Endometrium (tissue), 2 donors: ENCODE results near the gene NAMPT.
A peak's percentile ranks its signal among the peaks of the same experiment; 100 is the strongest.
"Not testable (repeated sequence)": the region's sequence is repeated elsewhere in the genome, so short reads cannot be mapped to it uniquely, and the experiment has no call there.

ENCODE experiments used
- FAIRE-seq: peaks from 2 replicates; lab custom pipeline; 2012; peaks lifted over from hg19 to GRCh38; lab: Jason Lieb, UNC
- donor health status: control.
- donor health status: control.

Gene NAMPT

DNA sequence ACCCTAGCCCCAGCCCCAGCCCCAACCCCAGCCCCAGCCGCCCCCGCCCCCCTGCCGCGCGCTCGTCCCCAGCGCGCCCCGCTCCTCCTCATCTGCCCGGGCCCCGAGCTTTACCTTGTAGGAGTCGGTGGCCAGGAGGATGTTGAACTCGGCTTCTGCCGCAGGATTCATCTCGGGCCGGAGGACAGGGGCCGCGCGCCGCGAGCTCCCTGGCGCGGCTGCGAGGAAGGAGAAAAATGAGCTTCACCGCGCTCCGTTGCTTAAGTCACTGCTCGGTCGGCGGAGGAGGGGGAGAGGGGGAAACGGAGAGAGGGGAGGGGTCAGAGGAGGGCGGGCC lies at the start of gene NAMPT:
TSS of gene NAMPT (minus strand) at position 270 of the 337 bp plus-strand sequence. CDS start at position 171, 99 bp downstream.
- no peak for FAIRE-seq

DNA sequence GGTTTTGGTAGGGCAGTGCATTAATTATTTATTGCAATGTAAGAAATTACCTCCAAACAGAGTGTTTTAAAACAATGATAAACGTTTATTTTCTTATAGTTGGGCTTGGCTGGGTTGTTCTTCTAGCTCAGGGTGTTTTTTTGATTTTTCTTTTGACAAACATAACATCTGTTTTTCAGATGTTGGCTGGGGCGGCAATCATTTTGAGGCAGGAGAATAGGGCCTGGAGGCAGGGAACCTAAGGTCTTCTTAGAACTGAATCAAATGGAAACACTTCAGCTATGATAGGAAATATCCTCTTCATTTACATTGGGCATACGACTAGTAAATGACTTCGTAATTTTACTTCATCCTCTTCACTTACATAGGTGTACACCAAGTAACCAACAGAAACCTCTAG lies 47.4 kb upstream of the NAMPT start:
- peak; percentile 90 for FAIRE-seq

DNA sequence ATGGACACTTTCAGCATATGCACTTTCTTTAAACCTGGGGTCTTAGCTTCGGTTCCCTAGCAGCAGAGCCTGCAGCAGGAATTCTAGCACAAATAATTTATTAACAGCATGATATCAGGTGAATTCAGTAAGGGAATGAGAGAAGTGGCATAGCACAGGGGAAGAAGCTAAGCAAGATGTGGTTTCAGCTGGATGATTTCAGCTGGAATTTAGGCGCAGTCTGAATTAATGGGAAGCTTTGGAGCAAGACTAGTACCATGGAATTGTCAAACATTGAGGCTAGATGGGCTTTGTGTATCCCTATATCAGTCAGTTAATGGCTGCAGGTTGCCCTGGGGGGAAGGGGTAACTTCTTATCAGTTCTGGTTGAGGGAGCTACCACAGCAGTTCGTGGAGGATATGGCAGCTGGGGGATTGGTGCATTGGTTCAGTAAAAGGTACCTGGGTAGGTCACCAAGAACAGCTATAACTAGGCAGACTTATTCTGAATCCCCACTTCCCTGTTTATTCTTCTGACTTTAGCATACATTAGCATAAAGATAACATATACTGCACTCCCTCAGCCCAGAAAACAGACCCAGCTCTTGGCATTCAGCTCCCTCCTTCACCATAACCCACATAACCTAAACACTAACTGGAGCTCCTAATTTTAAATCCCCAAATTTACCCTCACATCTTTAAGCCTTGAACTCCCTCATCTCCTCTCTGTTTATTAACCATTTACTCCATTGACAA lies 46.8 kb upstream of the NAMPT start:
- FAIRE-seq = no peak

DNA sequence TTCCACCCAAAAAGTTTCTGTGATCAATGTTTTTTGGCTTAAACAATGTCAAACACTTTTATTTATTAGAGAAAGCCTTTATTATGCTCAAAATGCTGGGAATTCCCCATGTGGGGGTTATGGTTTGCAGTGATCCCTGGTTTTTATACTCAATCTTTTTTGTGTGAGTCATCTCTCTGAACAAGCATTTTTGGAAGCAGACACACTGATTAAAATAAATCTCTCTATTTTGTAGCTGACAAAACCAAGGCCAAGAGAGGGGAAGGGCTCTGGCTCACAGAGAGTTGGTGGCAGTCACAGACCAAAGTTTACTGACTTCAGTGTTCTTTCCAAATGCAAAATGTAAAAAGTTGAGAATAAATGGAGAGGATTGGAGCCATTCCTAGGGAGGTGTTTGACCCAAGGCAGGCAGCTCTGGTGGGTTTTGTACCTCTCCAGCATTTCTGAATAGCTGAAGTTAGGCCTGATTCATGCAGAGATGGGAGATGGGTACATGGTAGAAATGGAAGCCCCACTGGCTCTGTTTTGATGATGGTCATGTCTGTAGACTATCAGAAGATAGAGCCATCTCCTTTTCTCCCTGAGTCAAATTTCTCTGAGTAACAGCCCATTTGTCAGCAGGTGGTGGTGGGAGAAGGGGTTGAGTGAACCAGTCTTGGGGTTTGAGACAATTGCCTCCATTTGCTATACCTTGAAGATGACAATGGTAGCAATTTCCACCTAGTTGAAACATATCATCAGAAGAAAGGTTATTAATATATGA lies 45.4 kb upstream of the NAMPT start:
- FAIRE-seq = peak; percentile 91

DNA sequence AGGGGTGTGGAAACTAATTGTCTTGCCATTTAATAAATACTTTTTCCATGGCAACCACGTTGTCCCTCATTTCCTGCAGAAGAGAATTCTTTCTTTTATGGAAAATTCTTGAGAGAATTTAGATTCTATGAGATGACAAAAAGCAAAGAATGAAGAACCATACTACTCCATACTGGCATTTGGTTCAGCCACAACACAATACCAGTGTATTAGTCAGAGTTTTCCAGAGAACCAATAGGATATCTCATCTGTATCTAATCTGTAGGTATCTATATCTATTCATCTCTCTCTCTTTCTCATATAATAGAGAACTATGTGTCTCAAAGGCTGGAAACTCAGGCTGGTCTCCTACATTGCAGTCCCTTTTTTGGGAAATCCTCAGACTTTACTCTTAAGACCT lies 44.6 kb upstream of the NAMPT start:
- no peak for FAIRE-seq

DNA sequence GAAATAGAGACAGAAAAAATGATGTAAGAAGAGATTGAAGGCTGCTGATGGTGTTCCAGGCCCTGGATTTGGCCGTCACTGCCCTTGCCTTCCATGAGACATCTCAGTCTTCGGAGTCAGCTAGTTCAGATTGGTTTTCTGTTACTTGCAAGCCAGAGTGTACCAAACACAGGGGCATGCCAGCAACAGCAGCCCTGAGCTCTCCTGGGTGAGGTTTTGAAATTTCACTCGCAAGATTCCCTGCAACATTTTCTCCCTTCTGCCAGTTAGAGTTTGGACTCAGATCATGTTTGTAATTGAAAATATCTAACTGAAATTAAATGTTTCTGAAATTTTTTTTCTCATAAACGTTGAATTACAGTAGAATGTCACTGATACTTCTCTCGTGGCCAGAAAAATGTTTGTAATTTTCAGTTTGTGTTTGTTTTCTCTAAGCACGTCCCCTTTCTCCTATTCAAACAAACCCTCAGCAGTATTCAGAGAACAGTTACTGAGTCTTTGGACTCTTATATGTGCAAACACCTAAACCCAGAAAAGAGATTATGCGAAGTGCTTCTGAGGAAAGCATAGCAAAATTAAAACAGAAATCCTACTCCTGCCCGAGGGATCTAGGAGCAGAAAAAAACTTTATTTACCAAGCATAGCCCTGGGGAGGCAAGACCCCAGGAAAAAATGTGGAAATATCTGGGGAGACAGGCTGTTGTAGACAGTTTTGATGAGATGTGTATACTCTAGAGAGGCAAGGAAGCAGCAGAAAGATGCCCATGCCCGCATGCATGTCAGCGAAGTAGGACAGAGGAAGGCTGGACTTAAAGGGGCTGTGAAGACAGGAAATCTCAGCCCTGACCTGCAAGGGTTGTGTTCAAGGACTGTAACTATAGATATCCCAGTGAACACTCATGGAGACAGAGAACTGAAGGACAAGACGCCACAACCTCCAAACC lies 43.0 kb upstream of the NAMPT start:
- FAIRE-seq = no peak

DNA sequence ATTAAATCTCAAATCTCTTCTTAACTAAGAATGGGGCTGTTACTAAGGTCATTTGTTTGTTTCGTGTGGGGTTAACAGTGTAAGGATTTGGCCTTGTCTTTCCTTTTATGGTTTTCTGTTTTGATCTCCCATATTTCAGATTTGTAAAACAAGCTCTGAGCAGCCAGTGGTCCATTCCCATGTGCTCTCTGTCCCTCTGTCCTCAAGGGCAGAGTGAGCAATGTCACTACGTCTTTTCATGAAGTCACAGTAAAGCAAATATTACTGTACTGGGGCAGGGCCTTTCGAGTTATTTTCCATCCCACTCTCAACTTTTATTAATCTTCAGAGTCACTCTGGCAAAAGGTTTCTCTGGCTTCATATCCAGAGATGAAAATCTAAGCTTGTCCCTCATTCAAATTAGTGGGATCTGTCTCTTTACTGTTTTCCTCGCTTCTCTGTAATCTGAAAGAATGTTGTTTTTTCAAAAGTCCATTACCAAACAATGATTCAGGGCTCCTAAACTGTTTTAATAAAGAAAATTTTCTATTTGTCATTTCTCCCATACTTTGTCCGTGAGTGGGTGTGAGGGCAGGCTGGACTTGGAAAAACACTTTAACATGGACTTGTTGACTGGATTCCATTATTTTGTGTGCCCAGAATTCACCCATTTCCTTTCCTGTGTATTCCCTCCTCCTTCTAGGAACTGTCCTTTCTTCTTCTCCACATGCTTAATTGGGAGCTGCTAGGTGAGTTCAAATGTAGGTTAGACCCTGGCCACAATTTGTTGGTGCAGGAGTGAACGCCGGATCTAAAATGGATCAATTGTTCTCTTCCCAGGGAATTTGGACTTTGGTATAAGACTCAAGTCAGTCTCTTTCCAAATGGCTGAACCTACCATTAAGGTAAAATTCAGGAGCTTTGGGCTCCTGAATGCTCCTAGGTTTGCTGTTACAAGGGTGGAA lies 42.1 kb upstream of the NAMPT start:
- FAIRE-seq = no peak

DNA sequence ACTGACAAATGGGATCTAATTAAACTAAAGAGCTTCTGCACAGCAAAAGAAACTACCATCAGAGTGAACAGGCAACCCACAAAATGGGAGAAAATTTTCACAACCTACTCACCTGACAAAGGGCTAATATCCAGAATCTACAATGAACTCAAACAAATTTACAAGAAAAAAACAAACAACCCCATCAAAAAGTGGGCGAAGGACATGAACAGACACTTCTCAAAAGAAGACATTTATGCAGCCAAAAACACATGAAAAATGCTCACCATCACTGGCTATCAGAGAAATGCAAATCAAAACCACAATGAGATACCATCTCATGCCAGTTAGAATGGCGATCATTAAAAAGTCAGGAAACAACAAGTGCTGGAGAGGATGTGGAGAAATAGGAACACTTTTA lies 39.7 kb upstream of the NAMPT start:
- FAIRE-seq = not testable (repeated sequence)

DNA sequence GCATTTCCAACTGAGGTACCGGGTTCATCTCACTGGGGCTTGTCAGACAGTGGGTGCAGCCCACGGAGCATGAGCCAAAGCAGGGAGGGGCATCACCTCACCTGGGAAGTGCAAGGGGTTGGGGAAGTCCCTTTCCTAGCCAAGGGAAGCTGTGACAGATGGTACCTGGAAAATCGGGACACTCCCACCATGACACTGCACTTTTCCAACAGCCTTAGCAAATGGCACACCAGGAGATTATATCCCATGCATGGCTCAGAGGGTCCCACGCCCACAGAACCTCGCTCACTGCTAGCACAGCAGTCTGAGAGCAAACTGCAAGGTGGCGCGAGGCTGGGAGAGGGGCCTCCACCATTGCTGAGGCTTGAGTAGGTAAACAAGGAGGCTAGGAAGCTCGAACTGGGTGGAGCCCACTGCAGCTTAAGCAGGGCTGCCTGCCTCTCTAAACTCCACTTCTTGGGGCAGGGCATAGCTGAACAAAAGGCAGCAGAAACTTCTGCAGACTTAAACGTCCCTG lies 35.5 kb upstream of the NAMPT start:
- not testable (repeated sequence) for FAIRE-seq

DNA sequence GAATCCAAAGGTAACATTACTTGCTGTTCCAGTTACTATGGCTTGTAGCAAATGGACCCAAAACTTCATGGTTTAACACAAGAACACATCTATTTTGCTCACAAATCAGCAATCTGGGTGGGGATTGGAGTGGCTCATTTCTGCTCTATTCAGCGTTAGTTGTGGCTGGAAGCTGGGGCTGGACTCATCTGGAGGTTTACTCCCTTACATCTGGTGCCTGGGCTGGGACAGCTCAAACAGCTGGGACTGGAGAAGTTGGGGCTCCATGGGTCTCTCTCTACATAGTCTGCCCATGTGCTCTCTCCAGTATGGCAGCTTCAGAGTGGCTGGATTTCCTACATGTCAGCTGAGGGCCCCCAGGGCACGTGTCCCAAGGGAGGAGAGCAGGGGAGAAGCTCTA lies 33.7 kb upstream of the NAMPT start:
- no peak for FAIRE-seq

DNA sequence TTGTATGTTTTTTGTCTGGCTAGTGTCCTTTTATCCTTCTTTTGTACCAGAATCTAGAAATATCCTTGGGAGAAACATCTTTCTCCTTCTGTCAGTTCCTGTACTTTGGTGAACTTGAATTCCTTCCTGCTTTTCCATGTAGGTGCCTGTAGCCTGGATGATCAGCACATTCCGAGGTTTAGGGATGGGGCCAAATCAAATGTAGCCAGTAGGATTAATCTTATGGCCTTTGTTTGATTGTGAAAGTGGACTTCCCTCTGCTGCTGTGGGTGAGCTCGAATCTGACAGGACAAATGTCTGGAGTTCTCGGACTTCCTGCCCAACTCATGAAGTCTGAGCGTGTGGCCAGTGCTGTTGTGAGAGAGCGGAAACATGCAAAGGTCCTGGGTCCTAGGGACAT lies 33.2 kb upstream of the NAMPT start:
- no peak for FAIRE-seq

DNA sequence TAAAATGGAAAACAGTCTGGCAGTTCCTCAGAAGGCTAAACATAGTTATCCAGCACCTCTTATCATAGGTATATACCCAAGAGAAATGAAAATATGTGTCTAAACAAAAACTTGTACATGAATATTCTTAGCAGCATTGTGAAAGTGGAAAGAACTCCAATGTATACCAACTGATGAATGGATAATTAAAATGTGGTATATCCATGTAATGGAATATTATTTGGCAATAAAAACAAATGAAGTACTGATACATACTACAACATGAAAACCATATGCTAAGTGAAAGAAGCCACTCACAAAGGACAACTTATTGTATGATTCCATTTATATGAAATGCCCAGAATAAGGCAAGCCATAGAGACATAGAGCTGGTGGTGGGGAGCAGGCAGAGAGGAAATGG lies 32.2 kb upstream of the NAMPT start:
- no peak for FAIRE-seq

DNA sequence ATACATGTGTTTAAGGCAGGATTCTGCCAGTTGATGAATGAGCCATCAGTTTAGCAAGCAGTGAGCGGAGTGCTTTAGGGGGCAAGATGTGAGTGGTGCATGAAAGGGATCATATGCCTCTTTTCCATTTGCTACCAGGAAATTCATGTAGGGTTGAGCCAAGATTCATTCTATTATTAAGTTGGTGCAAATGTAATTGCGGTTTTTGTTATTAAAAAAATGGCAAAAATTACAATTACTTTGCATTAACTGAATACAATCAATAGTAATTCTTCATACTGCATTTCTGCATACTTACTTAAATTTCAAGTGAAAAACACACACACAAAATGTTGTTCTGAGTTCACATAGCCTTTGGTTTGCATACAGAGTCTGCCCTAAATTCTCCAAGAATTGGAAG lies 30.1 kb upstream of the NAMPT start:
- FAIRE-seq = no peak

DNA sequence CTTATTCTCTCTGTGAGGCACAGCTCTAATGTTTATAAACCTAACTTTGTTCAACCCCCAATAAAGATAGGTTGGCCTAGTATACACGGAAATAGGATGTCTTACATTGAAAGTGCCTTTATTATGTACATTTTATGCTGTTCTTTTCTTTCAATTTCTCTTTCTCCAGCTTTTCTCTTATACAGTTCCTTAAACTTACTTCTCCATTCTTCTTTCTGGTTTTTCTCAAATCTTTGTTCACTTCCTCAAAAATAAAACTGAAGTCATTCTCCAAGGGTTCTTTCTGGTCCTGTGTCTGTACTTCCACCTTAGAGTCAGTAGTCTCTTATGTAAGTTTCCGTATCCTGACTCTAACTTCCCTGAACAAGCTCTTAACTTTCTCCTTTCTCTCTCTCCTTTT lies 29.2 kb upstream of the NAMPT start:
- FAIRE-seq = peak; percentile 29

DNA sequence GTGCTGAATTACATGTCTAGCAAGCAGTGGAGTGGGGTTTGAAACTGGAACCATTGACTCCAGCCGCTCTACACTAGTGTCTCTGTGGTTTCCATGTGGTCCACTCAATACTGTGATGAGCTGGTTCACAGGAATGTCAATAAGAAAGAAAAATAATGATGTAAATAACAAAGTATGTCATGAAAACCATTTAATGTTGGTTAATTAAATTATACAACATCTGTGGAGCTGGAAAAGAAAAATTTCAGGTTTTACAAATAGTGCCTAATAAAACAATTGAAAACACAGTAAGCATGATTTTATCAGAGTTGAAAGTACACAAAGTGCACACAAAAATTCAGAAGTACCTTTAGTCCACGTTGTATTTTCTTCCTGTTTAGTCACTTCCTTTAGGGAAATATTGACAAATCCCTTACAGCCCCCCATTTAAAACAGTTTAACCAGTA lies 28.7 kb upstream of the NAMPT start:
- peak; percentile 98 for FAIRE-seq

DNA sequence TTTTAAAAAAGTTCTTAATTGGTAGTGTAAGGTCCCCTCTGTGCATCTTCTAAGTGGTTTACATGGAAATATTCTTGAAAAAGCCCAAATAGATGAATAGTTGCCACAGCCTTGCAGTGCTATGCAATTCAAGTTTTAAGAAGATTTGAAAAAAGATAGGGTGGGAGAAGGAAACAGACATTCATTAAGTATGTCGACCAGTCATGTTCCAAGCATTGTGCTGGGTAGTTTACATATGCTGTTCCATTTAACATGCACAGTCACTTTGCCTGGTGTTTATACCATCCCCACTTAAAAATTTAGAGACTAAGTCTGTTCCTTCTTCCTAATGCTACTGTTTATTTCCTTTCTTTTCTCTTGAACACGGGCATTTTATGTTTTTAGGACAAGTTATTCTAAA lies 28.1 kb upstream of the NAMPT start:
- no peak for FAIRE-seq

DNA sequence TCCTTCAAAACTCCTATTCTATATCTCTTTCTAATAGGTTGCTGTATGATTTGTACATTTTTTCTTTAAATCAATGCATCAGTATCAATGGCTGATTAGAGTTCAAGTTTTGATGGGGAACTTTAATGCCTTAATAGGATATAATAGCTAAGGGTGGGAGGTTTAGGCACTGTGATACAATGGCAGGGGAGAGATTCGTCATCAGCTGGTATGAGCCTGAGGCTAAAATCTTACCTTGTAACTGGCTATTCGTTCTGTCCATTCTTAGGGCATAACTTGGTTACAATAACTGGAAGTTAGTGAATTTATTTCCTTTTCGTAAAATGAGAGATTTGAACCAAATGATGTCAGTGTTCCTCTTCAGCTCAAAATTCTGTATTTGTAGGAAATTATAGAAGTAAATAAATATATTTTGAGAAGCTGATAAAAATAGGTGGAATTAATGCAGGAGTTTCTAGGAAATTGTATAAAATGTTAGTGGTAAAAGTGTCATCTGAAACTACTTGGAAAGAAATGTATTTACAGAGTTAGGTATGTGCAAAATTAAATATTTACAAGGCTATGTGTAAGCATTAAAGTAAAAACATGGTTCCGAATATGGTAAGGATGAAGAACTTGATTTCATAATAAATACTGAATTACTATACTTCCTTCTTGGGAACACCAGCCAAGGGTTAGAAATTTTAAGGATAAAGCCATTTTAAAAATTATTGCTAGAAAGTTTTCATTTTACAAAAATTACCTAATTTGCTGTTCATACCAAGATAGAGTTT lies 27.5 kb upstream of the NAMPT start:
- peak; percentile 92 for FAIRE-seq

DNA sequence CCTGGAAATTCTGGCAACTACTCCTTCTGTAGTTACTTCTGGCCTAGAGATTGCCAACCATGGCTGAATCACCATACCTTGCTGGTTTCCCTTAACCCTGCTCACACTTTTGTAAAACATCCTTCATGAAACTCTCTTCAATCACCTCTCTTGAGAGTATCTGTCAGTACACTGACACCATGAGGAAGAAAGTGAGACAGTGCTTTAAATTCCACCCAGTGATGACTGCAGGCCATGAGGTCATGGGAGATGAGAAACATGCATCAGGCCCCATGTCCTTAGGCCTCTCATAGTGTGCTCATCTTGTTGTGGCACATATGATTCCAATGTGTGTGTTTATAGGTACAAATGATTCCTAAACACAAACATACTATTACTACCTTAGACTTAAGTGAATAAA lies 24.6 kb upstream of the NAMPT start:
- FAIRE-seq = no peak

DNA sequence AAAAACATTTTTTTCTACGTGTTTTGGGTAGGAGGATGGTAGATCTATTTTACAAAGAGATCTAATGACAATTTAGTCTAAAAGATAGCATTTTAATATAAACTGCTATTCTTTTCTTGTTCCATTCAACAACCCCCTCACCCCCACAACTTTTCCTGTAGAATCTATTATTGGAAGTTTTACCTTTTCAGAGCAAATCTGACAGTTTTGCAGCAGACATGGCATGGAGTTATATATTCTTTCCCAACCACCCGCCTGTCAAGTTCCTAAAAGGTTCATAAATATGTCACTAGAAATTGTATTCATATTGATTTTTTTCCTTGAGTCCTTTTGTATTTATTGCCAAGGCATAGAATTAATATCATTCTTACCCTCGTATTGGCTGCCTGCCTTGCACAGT lies 21.5 kb upstream of the NAMPT start:
- no peak for FAIRE-seq

DNA sequence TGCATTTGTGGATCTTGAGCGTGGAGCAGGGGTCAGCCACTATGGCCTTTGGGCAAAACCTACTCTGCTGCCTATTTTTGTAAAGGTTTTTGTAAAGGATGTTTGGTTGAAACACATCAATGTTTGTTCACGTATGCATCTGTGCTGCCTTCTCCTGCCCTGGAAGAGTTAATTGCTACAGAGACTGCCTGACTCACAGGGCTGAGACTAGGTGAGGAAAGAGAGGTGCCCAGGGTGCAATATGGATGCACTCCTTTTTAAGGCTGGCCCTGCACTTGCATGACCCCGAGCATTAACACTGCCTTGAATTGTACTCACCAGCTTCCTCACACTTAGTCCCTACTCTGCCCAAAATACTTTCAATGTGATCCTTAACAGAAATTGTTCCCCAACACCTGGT lies 20.9 kb upstream of the NAMPT start:
- FAIRE-seq = no peak

DNA sequence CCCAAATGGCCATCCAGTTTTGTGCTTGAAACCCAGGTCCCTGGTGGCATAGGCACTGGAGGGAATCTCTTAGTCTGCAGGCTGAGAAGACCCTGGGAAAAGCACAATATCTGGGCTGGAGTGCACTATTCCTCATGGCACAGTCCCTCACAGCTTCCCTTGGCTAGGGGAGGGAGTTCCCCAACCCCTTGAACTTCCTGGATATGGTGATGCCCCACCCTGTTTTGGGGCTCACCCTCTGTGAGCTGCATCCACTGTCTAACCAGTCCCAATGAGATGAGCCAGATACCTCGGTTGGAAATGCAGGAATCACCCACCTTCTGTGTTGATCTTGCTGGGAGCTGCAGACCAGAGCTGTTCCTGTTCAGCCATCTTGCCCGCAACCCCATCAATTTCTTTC lies 19.8 kb upstream of the NAMPT start:
- no peak for FAIRE-seq
